HepG2 (cell line): Measurements from ENCODE around the gene PADI4. TPM values are rescaled to one million over a fixed set of nuclear protein-coding genes. Genes with fewer than 3 reads are reported as not detected.

ENCODE experiments used
- ATAC-seq: fragments of 200-7000 bp; cut with Tn5 transposase; 3 replicates; pipeline ENCODE4 v1.9.1; 2020; ENCODE audit warnings: mild to moderate bottlenecking, moderate library complexity
- BruUV-seq: library from RNA; stranded (reverse); fragments of 400-500 nt; replicated peaks from 2 replicates; lab custom pipeline; 2021; lab: Mats Ljungman, UMichigan
- CTCF ChIA-PET: fragments of 300-600 bp; formaldehyde crosslinking; extraction: SDS; loops from one replicate; lab custom pipeline; 2021; ENCODE audit warnings: low total read pairs, inconsistent platforms, low intra/inter-chr PET ratio; lab: Yijun Ruan, JAX
- POLR2A ChIA-PET: fragments of 350-600 bp; sonication (Branson Sonifier 250); formaldehyde crosslinking; loops from one replicate; lab custom pipeline; 2020; ENCODE audit warnings: antibody characterized with exemption, inconsistent platforms; lab: Yijun Ruan, JAX
- DNase-seq: peaks from one replicate; pipeline ENCODE4 v3.0.0-alpha.2; 2015; ENCODE audit warnings: low spot score
- FAIRE-seq: peaks from 3 replicates; lab custom pipeline; 2011; peaks lifted over from hg19 to GRCh38; lab: Jason Lieb, UNC
- H2AFZ ChIP-seq: one replicate; pipeline ENCODE4 v1.6.1; 2011; ENCODE audit warnings: low read length, inconsistent platforms
- H3K27ac ChIP-seq: fragments of 300-600 bp; 3 replicates; pipeline ENCODE4 v1.8.0; 2011; ENCODE audit warnings: mixed run types, mild to moderate bottlenecking, mixed read lengths, low read length, inconsistent platforms; ENCODE audit not compliant: insufficient read depth; ENCODE audit errors: extremely low read length
- H3K27me3 ChIP-seq, 2 experiments: fragments of 200-600 bp in 1 of 2; 2 replicates in 1 of 2; 3 replicates in 1 of 2; pipeline versions ENCODE4 v1.6.0 to v1.8.0; 2011; ENCODE audit warnings: low read length in 2 of 2, mild to moderate bottlenecking in 2 of 2, moderate library complexity in 2 of 2, inconsistent platforms in 1 of 2; ENCODE audit not compliant: insufficient read depth in 2 of 2, control insufficient read depth in 1 of 2
- H3K36me3 ChIP-seq, 2 experiments: fragments of 200-600 bp in 1 of 2; replicated peaks in 1 of 2; 2 replicates in 1 of 2; 3 replicates in 1 of 2; pipeline versions ENCODE4 v1.5.1 to v1.8.0; 2011; ENCODE audit warnings: low read length in 2 of 2, inconsistent platforms in 1 of 2; ENCODE audit not compliant: insufficient read depth in 2 of 2, control insufficient read depth in 1 of 2
- H3K4me1 ChIP-seq: 2 replicates; pipeline ENCODE4 v1.5.1; 2012; ENCODE audit warnings: low read length, inconsistent platforms; ENCODE audit not compliant: insufficient read depth
- H3K4me2 ChIP-seq: 2 replicates; pipeline ENCODE4 v1.6.0; 2011; ENCODE audit warnings: low read depth, low read length, inconsistent platforms
- H3K4me3 ChIP-seq, 3 experiments: fragments of 200-600 bp in 1 of 3; sonication (generic), shearing (Covaris generic) in 1 of 3; replicated peaks in 1 of 3; 2 replicates each; pipeline ENCODE4 v1.5.1; 2011 to 2016; ENCODE audit warnings: low read length in 3 of 3, inconsistent platforms in 2 of 3, low read depth in 2 of 3, mild to moderate bottlenecking in 2 of 3, control low read depth in 1 of 3, mixed read lengths in 1 of 3; ENCODE audit not compliant: insufficient read depth in 1 of 3
- H3K79me2 ChIP-seq: one replicate; pipeline ENCODE4 v1.6.1; 2011; ENCODE audit warnings: low read length, inconsistent platforms; ENCODE audit not compliant: insufficient read depth
- H3K9ac ChIP-seq: 2 replicates; pipeline ENCODE4 v1.6.0; 2011; ENCODE audit warnings: mild to moderate bottlenecking, low read depth, low read length, inconsistent platforms; ENCODE audit not compliant: insufficient read depth
- H3K9me3 ChIP-seq: 2 replicates; pipeline ENCODE4 v1.5.1; 2012; ENCODE audit warnings: mild to moderate bottlenecking, low read length
- H4K20me1 ChIP-seq: 2 replicates; pipeline ENCODE4 v1.6.0; 2011; ENCODE audit warnings: inconsistent platforms, mild to moderate bottlenecking, low read length, moderate library complexity; ENCODE audit not compliant: insufficient read depth
- BCLAF1 ChIP-seq: fragments of 450-650 bp; IDR thresholded peaks from 2 replicates; pipeline ENCODE4 v1.6.1; 2017; ENCODE audit warnings: mild to moderate bottlenecking
- CBX5 ChIP-seq: sonication (generic); formaldehyde crosslinking; IDR thresholded peaks from 2 replicates; pipeline ENCODE4 v1.4.0; 2020; ENCODE audit warnings: missing genetic modification reagents, borderline replicate concordance
- CENPBD1 ChIP-seq: sonication (generic); formaldehyde crosslinking; IDR thresholded peaks from 2 replicates; pipeline ENCODE4 v1.8.0; 2022; ENCODE audit warnings: missing genetic modification reagents, low read depth, mild to moderate bottlenecking, borderline replicate concordance
- CREB1 ChIP-seq, 2 experiments: fragments of 450-650 bp in 1 of 2; IDR thresholded peaks; 2 replicates each; pipeline ENCODE4 v1.6.1; 2016 to 2017; ENCODE audit warnings: control low read depth in 1 of 2, mild to moderate bottlenecking in 1 of 2, missing compliant biosample characterization in 1 of 2, missing genetic modification characterization in 1 of 2
- HNF4G ChIP-seq, 2 experiments: sonication (generic) in 1 of 2; formaldehyde crosslinking in 1 of 2; IDR thresholded peaks; 2 replicates each; pipeline versions ENCODE4 v1.4.0 to v1.6.1; 2011 to 2020; ENCODE audit warnings: borderline replicate concordance in 2 of 2, low read depth in 2 of 2, mild to moderate bottlenecking in 2 of 2, low read length in 1 of 2, missing genetic modification reagents in 1 of 2, moderate library complexity in 1 of 2
- NFYB ChIP-seq: sonication (generic); formaldehyde crosslinking; IDR thresholded peaks from 2 replicates; pipeline ENCODE4 v1.4.0; 2020; ENCODE audit warnings: missing genetic modification reagents
- NR1H2 ChIP-seq: sonication (generic); formaldehyde crosslinking; IDR thresholded peaks from 2 replicates; pipeline ENCODE4 v1.8.1; 2022; ENCODE audit warnings: low read depth, missing genetic modification reagents, borderline replicate concordance
- SMC3 ChIP-seq: IDR thresholded peaks from 2 replicates; pipeline ENCODE4 v1.6.1; 2011; ENCODE audit warnings: low read length, improper control_type of control experiment
- TBL1XR1 ChIP-seq: fragments of 150-350 bp; IDR thresholded peaks from 2 replicates; pipeline ENCODE4 v1.6.1; 2014; ENCODE audit warnings: borderline replicate concordance, low read length; ENCODE audit not compliant: partially characterized antibody
- ZNF160 ChIP-seq: sonication (generic); formaldehyde crosslinking; IDR thresholded peaks from 2 replicates; pipeline ENCODE4 v1.8.0; 2022; ENCODE audit warnings: mild to moderate bottlenecking, inconsistent platforms, missing genetic modification reagents
- ZNF253 ChIP-seq: sonication (generic); formaldehyde crosslinking; IDR thresholded peaks from 2 replicates; pipeline ENCODE4 v1.8.0; 2022; ENCODE audit warnings: mild to moderate bottlenecking, missing genetic modification reagents, borderline replicate concordance
- ZNF615 ChIP-seq: sonication (generic); formaldehyde crosslinking; IDR thresholded peaks from 2 replicates; pipeline ENCODE4 v1.5.0; 2020; ENCODE audit warnings: mild to moderate bottlenecking, missing genetic modification reagents, borderline replicate concordance
- WGBS: methylation state at CpG from one replicate; pipeline ENCODE4 v1.1.6; 2017; ENCODE audit warnings: low lambda C conversion rate; 5-methylcytosine and 5-hydroxymethylcytosine counted together
- in situ Hi-C: cut with HindIII; loops from 2 replicates; pipeline ENCODE4 v1.10.0; 2017; ENCODE audit warnings: low pct_unique_long_range_greater_than_20kb; ENCODE audit not compliant: extremely low pct_ligation_motif_present
- intact Hi-C: fragments of 100-400 bp; cut with micrococcal nuclease; formaldehyde crosslinking; loops from one replicate; pipeline ENCODE4 v1.10.0; 2022; ENCODE audit not compliant: unreplicated experiment
- polyA plus RNA-seq, 8 experiments: library from polyadenylated mRNA; depleted of rRNA in 3 of 8; stranded (reverse) in 7 of 8; unstranded in 1 of 8; fragments of >200 nt; fragmentation: Illumina TruSeq in 4 of 8; extraction: Trizol in 4 of 8; gene quantifications; 2 replicates each; pipeline versions ENCODE4 v1.2.1 to v1.2.3, GENCODE V29; 2011 to 2016; ENCODE audit warnings: low read depth in 4 of 8, missing spikeins in 1 of 8, mixed read lengths in 1 of 8; ENCODE audit not compliant: insufficient read depth in 1 of 8
- total RNA-seq, 5 experiments: library from RNA; depleted of rRNA; stranded (reverse); fragments of >200 nt; fragmentation: Illumina TruSeq; extraction: Trizol; gene quantifications; 2 replicates each; pipeline ENCODE4 v1.2.3, GENCODE V29; 2016; ENCODE audit warnings: low read depth in 1 of 5

PADI4 gene
- total and polyA plus RNA-seq, 2 of the 13 experiments (the other 11 are each of a cell fraction or from before 2014, with no cell fraction given): 0.04 TPM

GRCh38 chr1:17270891-17271765 is 36.9 kb upstream of the PADI4 start (continued):
- no peak for TF ChIP-seq BCLAF1
- TF ChIP-seq ZNF160 (CRISPR knock-in tag): no peak
- no peak for TF ChIP-seq NFYB (CRISPR knock-in tag)
- no peak for TF ChIP-seq CBX5
- no peak for TF ChIP-seq TBL1XR1
- TF ChIP-seq CREB1 (IDR thresholded peaks at IDR 0.05): no peak
- TF ChIP-seq CREB1 (CRISPR knock-in tag; IDR thresholded peaks at IDR 0.05): no peak

GRCh38 chr1:17272066-17272465 is 35.9 kb upstream of the PADI4 start:
- no peak overlapping the region for H3K27ac ChIP-seq
- intact Hi-C loops: no loop called here
- H3K4me3 ChIP-seq: no peak overlapping the region
- no peaks in the 10 kb centered on the region for H3K9me3 ChIP-seq
- H4K20me1 ChIP-seq: no peaks in the 10 kb centered on the region
- DNase-seq (no peak), ATAC-seq (no peak), FAIRE-seq (no peak)
- POLR2A ChIA-PET: no interaction called here
- no peak overlapping the region for H2AFZ ChIP-seq
- no peak overlapping the region for H3K9ac ChIP-seq
- no peak overlapping the region for H3K4me2 ChIP-seq
- BruUV-seq: no TSS peak
- CTCF ChIA-PET: no interaction called here
- no peaks in the 10 kb centered on the region for H3K4me1 ChIP-seq
- WGBS: 29% methylated on average over 6 of the region's 6 CpGs
- H3K27me3 ChIP-seq: peaks cover 0 to 8% of the 10 kb centered on the region in 2 experiments; a peak in 2 of 5 replicates
- no peaks in the 10 kb centered on the region for H3K79me2 ChIP-seq
- in situ Hi-C loops: no loop called here
- no peaks in the 10 kb centered on the region for H3K36me3 ChIP-seq
- no peak for TF ChIP-seq TBL1XR1
- no peak for TF ChIP-seq SMC3
- TF ChIP-seq CENPBD1 (CRISPR knock-in tag): no peak
- no peak for TF ChIP-seq HNF4G (IDR thresholded peaks at IDR 0.05; ENCODE audit: borderline replicate concordance, low read depth, low read length)
- no peak for TF ChIP-seq HNF4G (CRISPR knock-in tag; IDR thresholded peaks at IDR 0.05; ENCODE audit: borderline replicate concordance, low read depth)
- no peak for TF ChIP-seq NR1H2 (CRISPR knock-in tag)
- TF ChIP-seq ZNF615 (CRISPR knock-in tag): no peak
- no peak for TF ChIP-seq ZNF253 (CRISPR knock-in tag)
